GM19372 (cell line): ENCODE results near the gene CYCS.
"Not testable (repeated sequence)": the region's sequence is repeated elsewhere in the genome, so short reads cannot be mapped to it uniquely, and the experiment has no call there.

Experiments
- ATAC-seq: cut with Tn5 transposase; IDR thresholded peaks from one replicate; pipeline ENCODE4 v1.9.1; 2021; ENCODE audit warnings: mild to moderate bottlenecking, low read depth, moderate library complexity; ENCODE audit not compliant: unreplicated experiment

CYCS gene

DNA sequence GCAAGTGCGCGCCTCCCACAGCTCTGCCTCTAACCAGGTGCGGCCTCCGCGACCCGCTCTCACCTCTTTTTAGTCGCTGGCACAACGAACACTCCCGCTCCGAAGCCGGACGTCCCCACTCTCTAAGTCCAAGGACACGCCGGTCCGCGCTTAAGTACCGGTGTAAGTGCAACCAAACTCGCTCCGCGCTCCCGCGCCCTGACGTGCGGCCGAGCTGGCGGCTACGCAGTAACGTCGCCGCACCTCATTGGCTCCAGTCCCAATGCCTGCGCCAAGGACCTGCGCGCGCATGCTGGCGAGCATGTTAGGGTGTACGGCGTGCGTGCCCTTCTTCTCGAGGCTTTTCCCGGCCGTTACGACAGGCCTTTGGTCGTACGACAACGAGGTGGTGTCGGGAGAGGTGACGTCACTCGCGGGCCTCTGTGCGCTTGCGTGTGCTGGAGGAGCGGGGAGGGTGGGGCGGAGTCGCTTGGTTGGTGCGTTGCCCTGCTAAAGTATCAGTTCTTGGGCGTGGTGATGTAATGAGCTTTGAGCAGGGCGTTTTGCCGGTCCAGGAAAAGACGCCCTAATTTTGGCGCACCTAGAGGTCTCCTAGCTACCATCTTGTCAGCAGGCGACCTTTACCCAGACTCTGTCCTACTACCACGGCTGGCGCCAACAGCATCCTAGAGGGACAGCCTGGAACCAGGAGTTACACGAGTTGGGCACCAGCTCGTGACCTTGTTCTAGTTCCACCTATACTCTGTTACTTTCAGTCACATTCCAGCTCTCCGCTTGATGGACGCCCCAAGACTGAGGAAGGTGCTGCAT lies at the start of gene CYCS:
Gene CYCS, minus strand, starts transcription at position 124 of the 810 bp plus-strand sequence. CDS start 1,141 bp downstream, outside the sequence.
- ATAC-seq: peak; percentile 91

DNA sequence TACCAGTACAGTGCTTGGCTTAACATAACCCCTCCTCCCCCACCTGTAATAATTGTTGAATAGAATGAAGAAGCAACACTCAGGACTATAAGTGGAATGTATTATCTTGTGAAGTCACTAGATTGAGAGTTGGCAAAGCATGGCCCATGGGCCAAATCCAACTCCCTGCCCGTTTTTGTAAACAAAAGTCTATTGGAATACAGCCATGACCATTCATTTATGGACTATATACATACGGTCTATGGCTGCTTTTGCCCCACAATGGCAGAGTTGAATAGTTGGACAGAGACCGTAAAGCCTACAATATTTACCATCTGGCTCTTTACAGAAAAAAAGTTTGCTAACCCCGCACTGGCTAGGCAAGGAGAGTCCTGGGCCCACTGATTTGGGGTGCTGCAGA lies 48.1 kb upstream of the CYCS start:
- ATAC-seq: no peak

DNA sequence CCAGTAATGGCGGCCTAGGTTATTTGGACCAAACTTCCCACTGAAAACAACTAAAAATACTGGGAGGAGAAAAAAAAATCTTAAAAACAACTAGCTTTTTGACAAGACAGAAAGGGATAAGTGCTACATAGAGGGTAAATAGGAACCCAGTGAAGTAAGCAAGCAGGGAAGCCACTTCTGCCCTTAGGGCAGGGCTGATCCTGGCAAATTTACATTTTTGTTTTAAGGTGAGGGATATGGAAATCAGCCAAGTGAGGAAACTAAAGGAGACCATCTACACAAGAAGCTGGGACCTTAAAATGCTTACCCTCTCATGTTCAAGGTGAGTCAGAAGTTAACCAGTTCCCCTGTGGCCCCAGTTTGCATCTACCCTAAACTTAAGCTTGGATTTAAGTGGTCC lies 46.5 kb upstream of the CYCS start:
- ATAC-seq: no peak

DNA sequence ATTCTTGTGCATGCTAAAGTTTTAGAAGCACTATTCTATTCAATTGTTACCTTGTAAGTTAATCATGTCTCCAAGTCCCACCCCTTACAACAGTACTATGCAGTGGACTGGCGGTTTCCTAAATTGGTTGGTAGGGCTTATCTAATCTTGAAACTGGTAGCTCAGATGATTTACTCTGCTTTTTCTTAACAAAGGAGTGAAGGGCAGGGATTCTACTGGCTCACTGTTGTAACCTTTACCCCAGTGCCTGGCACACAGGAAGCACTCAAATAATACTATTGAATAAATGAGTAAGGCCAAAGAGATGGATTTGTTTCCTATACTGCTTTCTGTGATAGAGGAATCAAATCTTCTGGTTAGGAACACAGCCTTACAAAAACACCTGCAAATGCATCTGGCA lies 46.0 kb upstream of the CYCS start:
- ATAC-seq: no peak

DNA sequence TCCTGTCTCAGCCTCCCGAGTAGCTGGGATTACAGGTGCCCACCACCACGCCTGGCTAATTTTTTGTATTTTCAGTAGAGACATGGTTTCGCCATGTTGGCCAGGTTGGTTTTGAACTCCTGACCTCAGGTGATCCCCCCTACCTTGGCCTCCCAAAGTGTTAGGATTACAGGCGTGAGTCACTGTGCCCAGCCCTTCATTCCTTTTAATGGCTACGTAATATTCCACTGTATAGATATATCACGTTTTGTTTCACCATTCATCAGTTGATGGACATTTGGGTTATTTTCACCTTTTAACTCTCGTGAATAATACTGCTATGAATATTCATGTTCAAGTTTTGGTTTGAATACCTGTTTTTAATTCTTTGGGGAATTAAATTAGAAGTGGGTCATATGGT lies 44.6 kb upstream of the CYCS start:
- ATAC-seq: no peak

DNA sequence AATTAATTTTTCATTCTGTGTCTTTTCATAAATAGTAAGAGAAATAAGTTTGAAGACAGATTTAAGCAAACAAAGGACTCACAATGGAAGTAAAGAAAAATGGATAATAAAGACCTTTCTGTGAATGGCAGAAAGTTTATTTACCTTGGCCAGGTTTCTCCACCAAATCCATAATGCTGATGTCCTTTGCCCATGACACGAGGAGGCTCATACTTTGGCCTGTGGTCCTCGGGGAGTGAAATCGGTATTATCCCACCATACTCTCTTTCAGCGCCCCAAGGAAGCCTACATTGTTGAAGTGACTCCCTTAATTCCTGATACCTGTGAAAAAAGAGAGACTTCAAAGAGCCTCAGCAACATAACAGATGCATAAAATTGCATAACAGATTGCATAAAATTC lies 43.1 kb upstream of the CYCS start:
- no peak for ATAC-seq

DNA sequence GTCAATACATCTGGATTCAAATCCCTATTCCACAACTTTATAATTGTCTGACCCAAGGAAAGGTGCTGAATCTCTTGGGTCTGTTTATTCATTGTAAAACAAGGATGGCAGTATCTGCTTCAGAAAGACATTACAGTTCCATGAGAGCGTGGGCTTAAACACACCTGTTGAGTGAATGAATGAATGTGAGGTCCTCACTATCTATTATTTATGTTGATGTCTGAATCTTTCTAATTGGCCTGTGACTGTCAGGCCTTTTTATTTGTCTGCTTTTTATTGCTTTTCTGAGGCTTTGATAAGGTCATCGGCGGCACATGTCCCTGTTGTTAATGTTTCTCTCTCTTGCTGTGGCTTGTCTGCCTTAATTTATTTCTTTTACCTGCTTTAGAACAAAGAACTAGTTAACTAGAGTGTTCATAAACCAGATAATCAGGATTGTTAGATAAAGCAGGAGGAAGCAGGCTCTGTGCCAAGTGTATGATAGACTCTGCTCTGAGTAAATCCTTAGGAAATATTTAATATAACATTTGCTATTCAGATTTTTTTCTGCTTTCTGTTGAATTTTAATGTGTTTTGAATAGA lies 42.3 kb upstream of the CYCS start:
- ATAC-seq: no peak

DNA sequence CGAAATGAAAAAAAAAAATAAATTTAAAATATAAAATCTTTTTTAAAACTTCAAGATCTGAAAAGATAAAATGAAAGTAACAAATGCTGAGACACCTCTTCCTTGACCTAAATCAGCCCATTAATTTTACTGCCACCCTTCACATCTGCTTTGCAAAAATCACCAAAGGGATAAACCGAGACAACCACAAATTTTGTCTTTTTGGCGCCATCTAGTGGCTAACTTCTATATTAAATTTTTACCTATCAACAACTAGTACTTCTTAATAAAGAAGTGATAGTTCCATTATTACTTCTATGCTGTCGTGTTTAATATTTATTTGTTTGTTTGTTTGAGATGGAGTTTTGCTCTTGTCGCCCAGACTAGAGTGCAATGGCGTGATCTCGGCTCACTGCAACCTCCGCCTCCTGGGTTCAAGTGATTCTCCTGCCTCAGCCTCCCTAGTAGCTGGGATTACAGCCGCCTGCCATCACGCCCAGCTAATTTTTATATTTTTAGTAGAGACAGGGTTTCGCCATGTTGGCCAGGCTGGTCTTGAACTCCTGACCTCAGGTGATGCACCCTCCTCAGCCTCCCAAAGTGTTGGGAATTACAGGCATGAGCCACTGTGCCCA lies 35.0 kb upstream of the CYCS start:
- ATAC-seq: not testable (repeated sequence)

DNA sequence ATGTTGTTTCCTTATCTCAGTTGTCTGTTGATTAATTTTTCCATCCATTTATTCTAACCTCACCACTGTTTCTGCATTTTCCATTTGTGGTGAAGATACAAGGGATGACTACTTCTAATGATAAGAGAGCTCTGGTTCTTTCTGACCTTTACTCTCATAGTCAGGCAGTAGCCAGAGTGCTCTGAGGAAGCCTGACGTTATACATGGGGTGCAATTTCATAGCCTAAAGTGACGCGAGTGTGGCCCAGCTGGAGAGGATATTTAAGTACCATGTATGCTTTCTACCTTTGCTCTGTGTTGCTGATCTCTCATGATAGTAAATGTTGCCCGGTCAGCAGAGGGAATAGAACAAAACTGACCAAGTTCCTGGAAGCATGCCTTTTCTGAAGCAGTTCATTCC lies 33.9 kb upstream of the CYCS start:
- ATAC-seq: no peak

DNA sequence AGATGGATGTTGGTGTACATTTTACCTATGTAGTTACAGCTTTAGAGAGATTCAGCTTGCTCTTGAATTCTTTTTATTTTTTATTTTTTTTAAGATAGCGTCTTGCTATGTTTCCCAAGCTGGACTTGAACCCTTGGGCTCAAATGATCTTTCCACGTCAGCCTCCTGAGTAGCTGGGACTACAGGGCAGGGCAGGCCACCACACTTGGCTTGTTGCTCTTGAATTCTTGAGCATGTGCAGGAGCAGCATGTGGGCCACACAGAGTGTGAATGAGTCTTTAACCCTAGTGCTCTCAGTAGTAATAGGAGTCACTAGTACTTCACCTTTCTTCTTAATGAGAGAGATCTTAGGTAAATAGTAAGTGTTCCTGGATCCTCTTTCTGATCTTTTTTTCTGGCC lies 26.7 kb upstream of the CYCS start:
- no peak for ATAC-seq

DNA sequence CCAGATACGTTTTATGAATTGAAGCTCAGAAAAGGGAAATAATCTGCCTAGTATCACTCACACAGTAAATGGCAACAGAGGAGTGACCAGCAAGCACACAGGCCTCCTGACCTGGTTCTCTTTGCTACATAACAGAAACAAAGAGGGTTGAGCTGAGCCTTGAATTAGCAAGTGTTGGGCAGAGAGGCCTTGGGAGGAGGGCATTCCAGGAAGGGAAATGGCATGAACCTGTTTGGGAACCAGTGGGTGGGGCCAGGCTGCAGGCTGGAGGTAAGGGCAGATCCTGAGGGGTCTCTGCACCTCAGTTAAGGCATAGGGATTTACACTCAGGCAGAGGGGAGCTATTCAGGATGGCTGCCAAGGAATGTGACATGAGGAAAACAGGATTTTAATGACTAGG lies 24.8 kb upstream of the CYCS start:
- no peak for ATAC-seq

DNA sequence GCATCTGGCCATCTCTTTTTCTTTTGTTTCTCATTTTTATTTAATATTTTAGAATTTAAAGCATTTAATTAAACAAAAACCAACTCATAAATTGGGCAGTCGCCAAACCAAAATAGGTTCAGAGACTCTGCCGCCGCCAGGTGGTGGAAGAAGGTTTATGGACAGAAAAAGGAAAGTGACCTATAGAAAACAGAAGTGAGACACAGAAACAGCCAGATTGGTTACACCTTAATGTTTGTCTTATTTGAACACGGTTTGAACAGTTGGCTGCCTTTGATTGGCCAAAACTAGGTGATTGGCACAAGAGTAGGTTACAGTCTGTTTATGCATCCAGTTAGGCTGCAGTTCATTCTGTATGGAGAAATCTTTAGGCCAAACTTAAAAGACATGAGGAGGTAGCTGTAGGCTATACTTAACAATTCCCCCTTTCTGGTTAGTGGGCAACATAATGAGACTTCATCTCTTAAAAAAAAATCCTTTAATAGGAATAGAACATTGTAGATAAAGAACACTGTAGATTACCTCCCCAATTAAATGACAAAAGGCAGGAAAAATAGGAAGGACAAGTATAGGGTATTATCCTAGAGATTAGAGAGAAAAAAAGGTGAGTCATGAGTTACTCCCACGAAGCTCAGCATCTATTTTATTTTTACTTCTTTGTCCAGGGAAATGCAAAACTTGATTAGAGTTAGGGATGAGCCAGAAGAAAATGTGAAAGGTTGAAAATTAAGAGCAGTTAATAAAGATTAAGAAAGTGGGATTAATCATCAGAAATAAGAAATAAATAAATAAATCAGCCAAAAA lies 23.9 kb upstream of the CYCS start:
- ATAC-seq: no peak

DNA sequence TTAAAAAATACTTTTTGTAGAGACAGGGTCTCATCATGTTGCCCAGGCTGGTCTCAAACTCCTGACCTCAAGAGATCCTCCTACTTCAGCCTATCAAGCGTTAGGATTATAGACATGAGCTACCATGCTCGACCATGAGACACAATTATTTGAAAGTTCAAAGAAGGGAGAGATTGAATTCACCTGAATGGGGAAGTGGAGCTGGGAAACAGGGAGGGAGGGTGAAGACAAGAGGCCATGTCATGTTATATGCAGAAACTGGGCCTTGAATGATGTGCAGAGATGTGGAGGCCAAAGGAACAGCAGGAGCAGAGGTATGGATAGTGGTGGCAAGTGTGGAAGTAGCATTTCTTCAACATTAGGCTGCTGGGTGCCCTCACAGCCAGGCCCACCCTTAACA lies 18.7 kb upstream of the CYCS start:
- no peak for ATAC-seq

DNA sequence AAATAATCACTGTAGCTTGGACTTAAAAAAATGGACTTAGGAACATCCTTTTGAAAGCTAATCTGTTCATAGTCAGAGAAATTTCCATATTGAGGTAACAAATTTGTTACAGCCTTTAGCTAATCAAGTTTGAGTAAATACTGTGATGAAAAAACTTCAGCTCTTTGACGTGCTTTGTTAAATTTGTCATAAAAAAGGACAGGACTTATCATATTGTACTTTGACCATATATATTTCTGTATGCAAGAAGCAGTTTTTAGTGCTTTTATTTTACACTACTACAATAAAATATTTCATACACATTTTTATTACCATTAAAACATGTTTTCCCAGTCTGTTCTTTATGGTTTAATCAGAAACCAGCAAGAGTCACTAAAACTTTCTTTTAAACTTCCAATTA lies 14.5 kb upstream of the CYCS start:
- no peak for ATAC-seq

DNA sequence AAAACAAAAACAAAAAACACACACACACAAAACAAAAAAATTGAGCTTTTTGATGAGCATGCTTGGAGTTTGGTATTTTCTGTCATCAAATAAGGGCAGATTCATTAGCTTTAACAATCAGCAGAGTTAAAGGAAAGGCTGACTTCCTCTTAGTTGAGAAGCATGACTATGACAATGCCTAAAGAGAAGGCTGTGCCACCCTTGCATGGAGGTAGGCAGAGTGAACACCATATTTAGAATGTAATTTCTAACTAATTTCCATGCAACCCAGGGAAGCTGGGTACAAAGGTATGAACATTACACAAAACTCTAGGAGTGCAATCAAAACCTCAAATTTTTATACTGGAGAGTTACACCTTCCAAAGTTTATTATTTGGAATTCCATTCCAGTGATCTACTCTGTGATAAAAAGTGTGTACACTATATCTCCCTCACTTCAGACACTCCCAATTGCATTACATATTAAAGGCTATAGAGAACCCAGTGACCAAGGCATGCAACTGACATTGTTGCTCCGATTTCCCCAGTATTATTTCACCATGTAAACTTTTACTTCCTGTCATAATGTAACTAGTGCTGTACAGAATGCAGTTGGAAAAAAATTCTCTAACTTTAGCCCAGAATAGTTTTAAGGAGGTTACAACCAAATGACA lies 9.4 kb upstream of the CYCS start:
- ATAC-seq: no peak

DNA sequence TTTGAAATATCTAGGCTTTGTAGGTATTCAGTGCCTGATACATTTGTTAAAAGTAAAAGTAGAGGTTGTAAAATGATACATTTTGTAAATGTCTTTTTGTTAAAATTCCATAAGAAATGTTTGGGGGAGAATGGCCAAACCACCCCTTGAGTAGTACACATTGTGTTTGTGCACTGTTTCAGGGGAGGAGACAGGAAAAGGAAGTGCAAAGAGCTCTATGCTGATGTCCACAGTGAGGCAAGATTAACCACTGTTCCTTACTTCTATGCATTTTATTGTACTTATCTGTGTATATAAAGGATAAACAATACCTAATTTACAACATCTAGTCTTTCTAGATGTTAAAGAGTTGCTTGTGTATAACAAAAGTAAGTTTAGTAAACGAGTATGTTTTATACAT lies 7.4 kb upstream of the CYCS start:
- ATAC-seq: no peak

DNA sequence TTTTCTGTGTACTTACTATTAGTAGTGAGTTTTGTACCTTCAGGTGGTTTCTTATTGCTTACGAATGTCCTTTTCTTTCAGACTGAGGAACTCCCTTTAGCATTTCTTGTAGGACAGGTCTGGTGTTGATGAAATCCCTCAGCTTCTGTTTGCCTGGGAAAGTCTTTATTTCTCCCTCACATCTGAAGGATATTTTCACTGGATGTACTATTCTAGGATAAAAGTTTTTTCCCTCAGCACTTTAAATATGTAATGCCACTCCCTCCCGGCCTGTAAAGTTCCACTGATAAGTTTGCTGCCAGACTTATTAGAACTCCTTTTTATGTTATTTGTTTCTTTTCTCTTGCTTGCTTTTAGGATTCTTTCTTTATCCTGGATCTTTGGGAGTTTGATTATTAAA lies 1.7 kb upstream of the CYCS start:
- no peak for ATAC-seq

DNA sequence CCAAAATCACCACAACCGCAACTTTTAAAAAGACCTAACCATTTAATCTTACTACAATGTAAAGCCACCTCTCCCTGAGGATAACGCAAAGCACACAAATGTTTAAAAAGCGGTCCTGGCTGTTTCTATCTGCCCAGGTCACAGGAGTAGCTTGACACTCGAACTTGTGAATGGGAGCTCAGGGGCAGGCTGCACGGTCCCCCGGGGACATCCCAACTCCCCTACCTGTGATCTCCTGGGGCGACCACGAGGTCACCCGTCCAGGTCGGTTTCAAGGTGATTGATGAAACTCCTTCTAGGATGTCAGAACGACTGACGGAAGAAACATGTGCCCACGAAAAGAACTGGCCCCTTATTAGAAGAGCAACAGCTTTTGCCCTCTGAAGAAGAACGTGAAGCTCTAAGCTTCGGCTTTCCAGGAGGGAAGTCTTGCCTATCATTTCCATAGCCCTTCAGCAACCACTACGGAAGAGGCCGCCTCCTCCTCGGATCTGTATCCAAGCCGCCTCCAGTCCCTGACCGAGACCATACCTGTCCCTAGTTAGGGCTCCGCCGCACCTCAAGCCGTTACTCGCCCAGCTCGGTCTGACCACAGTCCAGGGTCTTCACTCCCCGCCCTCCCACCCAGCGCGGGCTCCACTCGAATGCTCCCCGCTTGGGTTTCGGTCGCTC lies 459 bp downstream of the CYCS start:
- no peak for ATAC-seq

DNA sequence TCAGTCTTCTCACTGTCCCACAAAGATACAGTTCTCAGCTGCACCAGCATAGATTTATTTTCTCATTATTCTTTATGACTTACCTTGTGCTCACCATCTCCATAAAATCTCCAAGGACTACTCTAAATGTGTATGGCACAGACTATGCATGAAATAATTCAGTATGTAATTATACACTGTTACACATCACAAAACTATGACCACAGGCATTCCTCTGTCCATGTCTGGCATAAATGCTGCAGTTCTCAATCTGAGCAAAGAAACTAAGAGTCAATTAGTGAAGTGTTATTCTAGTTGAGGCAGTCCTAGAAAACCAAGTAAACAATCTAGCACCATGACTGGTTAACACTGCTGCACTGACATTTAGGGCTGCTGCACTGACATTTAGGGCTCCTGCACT lies 2.7 kb downstream of the CYCS start:
- no peak for ATAC-seq

DNA sequence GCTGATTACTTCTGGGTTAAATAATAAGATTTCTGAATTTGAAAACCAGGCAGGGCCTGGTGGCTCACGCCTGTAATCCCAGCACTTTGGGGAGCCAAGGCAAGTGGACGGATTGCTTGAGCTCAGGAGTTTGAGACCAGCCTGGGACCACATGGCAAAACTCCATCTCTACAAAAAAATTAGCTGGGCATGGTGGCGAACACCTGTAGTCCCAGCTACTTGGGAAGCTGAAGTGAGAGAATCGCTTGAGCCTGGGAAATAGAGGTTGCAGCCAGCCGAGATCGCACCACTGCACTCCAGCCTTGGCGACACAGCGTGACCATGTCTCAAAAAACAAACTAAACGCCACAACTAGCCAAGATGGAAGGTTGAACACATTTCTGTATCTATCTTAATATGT lies 3.5 kb downstream of the CYCS start:
- no peak for ATAC-seq
